Hematopoietic multipotent progenitor cell treated with erythropoietin and hydrocortisone succinate and interleukin-3 and kit ligand, for 8 days (in vitro differentiated cells): ENCODE measurements around the gene PCDHA10.

Source experiments
- DNase-seq: peaks from one replicate; pipeline ENCODE4 v3.0.0-alpha.2; 2015

The PCDHA10 gene

DNA sequence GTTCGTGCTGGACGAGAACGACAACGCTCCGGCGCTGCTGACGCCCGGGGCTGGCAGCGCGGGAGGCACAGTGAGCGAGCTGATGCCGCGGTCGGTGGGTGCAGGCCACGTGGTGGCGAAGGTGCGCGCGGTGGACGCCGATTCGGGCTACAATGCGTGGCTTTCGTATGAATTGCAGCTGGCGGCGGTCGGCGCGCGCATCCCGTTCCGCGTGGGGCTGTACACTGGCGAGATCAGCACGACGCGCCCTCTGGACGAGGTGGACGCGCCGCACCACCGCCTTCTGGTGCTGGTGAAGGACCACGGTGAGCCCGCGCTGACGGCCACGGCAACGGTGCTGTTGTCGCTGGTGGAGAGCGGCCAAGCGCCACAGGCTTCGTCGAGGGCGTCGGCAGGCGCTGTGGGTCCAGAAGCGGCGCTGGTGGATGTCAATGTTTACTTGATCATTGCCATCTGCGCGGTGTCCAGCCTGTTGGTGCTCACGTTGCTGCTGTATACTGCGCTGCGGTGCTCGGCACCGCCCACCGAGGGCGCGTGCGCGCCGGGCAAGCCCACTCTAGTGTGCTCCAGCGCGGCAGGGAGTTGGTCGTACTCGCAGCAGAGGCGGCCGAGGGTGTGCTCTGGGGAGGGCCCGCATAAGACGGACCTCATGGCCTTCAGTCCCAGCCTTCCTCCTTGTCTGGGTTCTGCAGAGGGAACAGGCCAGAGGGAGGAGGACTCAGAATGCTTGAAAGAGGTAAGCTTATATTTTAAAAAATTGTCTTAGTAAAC lies 28.4 kb downstream of the PCDHA10 start:
- no peak for DNase-seq

DNA sequence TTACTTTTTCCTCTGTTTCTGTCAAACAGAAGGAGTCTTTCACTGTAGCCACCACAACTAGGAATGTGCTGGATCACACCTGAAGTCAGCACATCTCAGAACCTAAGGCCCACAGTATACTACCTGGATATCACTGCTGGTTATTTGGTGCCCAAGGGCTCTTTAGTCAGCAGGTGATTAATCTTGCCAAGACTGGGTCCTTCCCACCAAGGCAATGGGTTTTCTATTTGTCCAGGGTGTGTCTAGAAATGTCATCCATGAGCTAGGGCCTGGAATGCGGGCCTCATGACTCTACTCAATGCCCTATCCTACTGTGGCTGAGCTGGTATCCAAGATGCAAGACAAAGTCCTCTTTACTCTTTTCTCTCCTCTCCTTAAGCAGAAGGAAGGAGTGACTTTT lies 60.6 kb downstream of the PCDHA10 start:
- no peak for DNase-seq
